Endothelial cell of umbilical vein (primary cell): ENCODE measurements around the gene ALK. TPM values are rescaled to one million over a fixed set of nuclear protein-coding genes. Genes with fewer than 3 reads are reported as not detected.

Experiments used
- BruUV-seq: library from RNA; stranded (reverse); fragments of 400-500 nt; replicated peaks from 2 replicates; lab custom pipeline; 2021; lab: Mats Ljungman, UMichigan
- CTCF ChIA-PET: fragments of 300-600, 350-600 bp; sonication (Branson Sonifier 250); formaldehyde crosslinking; loops from one replicate; lab custom pipeline; 2021; ENCODE audit warnings: antibody characterized with exemption, inconsistent platforms; lab: Charles Lee
- POLR2A ChIA-PET: fragments of 300-600, 350-600 bp; sonication (Branson Sonifier 250); formaldehyde crosslinking; loops from one replicate; lab custom pipeline; 2021; ENCODE audit warnings: antibody characterized with exemption, inconsistent platforms; lab: Charles Lee
- DNase-seq: peaks from one replicate; pipeline ENCODE4 v3.0.0-alpha.2; 2011; ENCODE audit warnings: low read depth, low spot score
- FAIRE-seq: peaks from 2 replicates; lab custom pipeline; 2011; peaks lifted over from hg19 to GRCh38; lab: Jason Lieb, UNC
- H2AFZ ChIP-seq: 2 replicates; pipeline ENCODE4 v1.6.0; 2012; ENCODE audit warnings: low read depth, low read length, control low read depth, inconsistent platforms
- H3K27ac ChIP-seq: 2 replicates; pipeline ENCODE4 v1.5.1; 2011; ENCODE audit warnings: low read depth, mild to moderate bottlenecking, control low read depth, low read length, moderate library complexity; ENCODE audit not compliant: insufficient read depth
- H3K27me3 ChIP-seq, 2 experiments: 2 replicates each; pipeline versions ENCODE4 v1.6.0 to v1.6.1; 2011; ENCODE audit warnings: low read length in 2 of 2, mixed read lengths in 1 of 2; ENCODE audit not compliant: control insufficient read depth in 2 of 2, insufficient read depth in 2 of 2
- H3K36me3 ChIP-seq, 2 experiments: 2 replicates in 1 of 2; 3 replicates in 1 of 2; pipeline ENCODE4 v1.5.1; 2011; ENCODE audit warnings: low read length in 2 of 2, mild to moderate bottlenecking in 1 of 2, moderate library complexity in 1 of 2; ENCODE audit not compliant: control insufficient read depth in 2 of 2, insufficient read depth in 2 of 2; ENCODE audit errors: extremely low read depth in 1 of 2
- H3K4me1 ChIP-seq: 3 replicates; pipeline ENCODE4 v1.5.1; 2011; ENCODE audit warnings: mild to moderate bottlenecking, low read length; ENCODE audit not compliant: control insufficient read depth, insufficient read depth; ENCODE audit errors: extremely low read depth
- H3K4me2 ChIP-seq: 2 replicates; pipeline ENCODE4 v1.6.1; 2011; ENCODE audit warnings: low read length, control low read depth, mixed read lengths; ENCODE audit not compliant: insufficient read depth
- H3K4me3 ChIP-seq, 3 experiments: fragments of 200-600 bp in 1 of 3; sonication (generic), shearing (Covaris generic) in 1 of 3; replicated peaks in 1 of 3; 2 replicates each; pipeline ENCODE4 v1.5.1; 2011 to 2016; ENCODE audit warnings: control low read depth in 3 of 3, low read length in 3 of 3, mild to moderate bottlenecking in 2 of 3, inconsistent platforms in 1 of 3, low read depth in 1 of 3, moderate library complexity in 1 of 3; ENCODE audit not compliant: insufficient read depth in 1 of 3
- H3K79me2 ChIP-seq: 2 replicates; pipeline ENCODE4 v1.6.0; 2012; ENCODE audit warnings: low read length, inconsistent platforms; ENCODE audit not compliant: control insufficient read depth, insufficient read depth
- H3K9ac ChIP-seq: replicated peaks from 2 replicates; pipeline ENCODE3; 2011; ENCODE audit warnings: low read length, control low read depth; ENCODE audit not compliant: insufficient read depth; ENCODE audit errors: extremely low read depth
- H3K9me1 ChIP-seq: replicated peaks from 3 replicates; pipeline ENCODE4 v1.6.0; 2011; ENCODE audit warnings: mild to moderate bottlenecking, low read length; ENCODE audit not compliant: control insufficient read depth, insufficient read depth; ENCODE audit errors: extremely low read depth
- H3K9me3 ChIP-seq: replicated peaks from 2 replicates; pipeline ENCODE4 v1.5.1; 2012; ENCODE audit warnings: low read length, inconsistent platforms; ENCODE audit not compliant: control insufficient read depth, insufficient read depth
- H4K20me1 ChIP-seq: replicated peaks from 2 replicates; pipeline ENCODE3; 2011; ENCODE audit warnings: mild to moderate bottlenecking, low read length; ENCODE audit not compliant: control insufficient read depth, insufficient read depth; ENCODE audit errors: extremely low read depth
- EZH2 ChIP-seq: IDR thresholded peaks from 2 replicates; pipeline ENCODE4 v1.6.1; 2012; ENCODE audit warnings: borderline replicate concordance, low read depth, mild to moderate bottlenecking, moderate library complexity, low read length, inconsistent platforms; ENCODE audit not compliant: severe bottlenecking
- FOS ChIP-seq: IDR thresholded peaks from 2 replicates; pipeline ENCODE4 v1.6.1; 2011; ENCODE audit warnings: mild to moderate bottlenecking, low read length, moderate library complexity, borderline replicate concordance; ENCODE audit not compliant: insufficient read depth
- GATA2 ChIP-seq: IDR thresholded peaks from 2 replicates; pipeline ENCODE4 v1.7.0; 2011; ENCODE audit warnings: low read depth, mild to moderate bottlenecking, moderate library complexity, mixed read lengths, low read length; ENCODE audit not compliant: insufficient read length, insufficient read depth
- JUN ChIP-seq: IDR thresholded peaks from 2 replicates; pipeline ENCODE4 v1.6.1; 2011; ENCODE audit warnings: borderline replicate concordance, low read depth; ENCODE audit not compliant: insufficient read length, insufficient read depth
- MYC ChIP-seq: IDR thresholded peaks from one replicate; pipeline ENCODE4 v1.6.1; 2011; ENCODE audit warnings: mild to moderate bottlenecking, low read depth, low read length
- POLR2A ChIP-seq: IDR thresholded peaks from 2 replicates; pipeline ENCODE4 v1.6.1; 2012; ENCODE audit warnings: low read depth, mild to moderate bottlenecking, control low read depth, low read length
- POLR2AphosphoS5 ChIP-seq: IDR thresholded peaks from 2 replicates; pipeline ENCODE4 v1.6.1; 2012; ENCODE audit warnings: low read depth, mild to moderate bottlenecking, control low read depth, low read length, moderate library complexity; ENCODE audit not compliant: insufficient read depth
- dilution Hi-C: fragments of 300-500 bp; cut with MboI; formaldehyde crosslinking; loops from one replicate; pipeline ENCODE4 v1.15.0; 2019; ENCODE audit warnings: low sequenced_read_pairs; ENCODE audit not compliant: extremely low pct_ligation_motif_present
- intact Hi-C: fragments of 100-400 bp; cut with micrococcal nuclease; formaldehyde crosslinking; loops from one replicate; pipeline ENCODE4 v1.10.0; 2022
- polyA plus RNA-seq, 4 experiments: library from polyadenylated mRNA; depleted of rRNA in 3 of 4; stranded (reverse) in 3 of 4; unstranded in 1 of 4; fragments of >200 nt; gene quantifications; 2 replicates each; pipeline versions ENCODE4 v1.2.1 to v1.2.3, GENCODE V29; 2011 to 2012; ENCODE audit warnings: missing spikeins in 1 of 4
- total RNA-seq: library from RNA; stranded (reverse); gene quantifications from 2 replicates; pipeline ENCODE4 v1.2.3, GENCODE V29; 2021
- TF ChIP-seq, protein P1 (sequence below), 2 donors: IDR thresholded peaks; 1 replicate in 1 of 2; 2 replicates in 1 of 2; pipeline ENCODE4 v1.5.1; 2011; ENCODE audit warnings: low read length in 2 of 2, mild to moderate bottlenecking in 2 of 2, moderate library complexity in 2 of 2, control low read depth in 1 of 2, inconsistent platforms in 1 of 2, low read depth in 1 of 2; ENCODE audit not compliant: insufficient read depth in 1 of 2; ENCODE audit errors: extremely low read depth in 1 of 2
- TF ChIP-seq, protein P2 (sequence below): IDR thresholded peaks from 2 replicates; pipeline ENCODE4 v1.6.1; 2011; ENCODE audit not compliant: insufficient read depth, insufficient read length

Gene ALK
- total and polyA plus RNA-seq, 2 donors (not counting 3 experiments of a cell fraction or from before 2014, with no cell fraction given): not detected

DNA sequence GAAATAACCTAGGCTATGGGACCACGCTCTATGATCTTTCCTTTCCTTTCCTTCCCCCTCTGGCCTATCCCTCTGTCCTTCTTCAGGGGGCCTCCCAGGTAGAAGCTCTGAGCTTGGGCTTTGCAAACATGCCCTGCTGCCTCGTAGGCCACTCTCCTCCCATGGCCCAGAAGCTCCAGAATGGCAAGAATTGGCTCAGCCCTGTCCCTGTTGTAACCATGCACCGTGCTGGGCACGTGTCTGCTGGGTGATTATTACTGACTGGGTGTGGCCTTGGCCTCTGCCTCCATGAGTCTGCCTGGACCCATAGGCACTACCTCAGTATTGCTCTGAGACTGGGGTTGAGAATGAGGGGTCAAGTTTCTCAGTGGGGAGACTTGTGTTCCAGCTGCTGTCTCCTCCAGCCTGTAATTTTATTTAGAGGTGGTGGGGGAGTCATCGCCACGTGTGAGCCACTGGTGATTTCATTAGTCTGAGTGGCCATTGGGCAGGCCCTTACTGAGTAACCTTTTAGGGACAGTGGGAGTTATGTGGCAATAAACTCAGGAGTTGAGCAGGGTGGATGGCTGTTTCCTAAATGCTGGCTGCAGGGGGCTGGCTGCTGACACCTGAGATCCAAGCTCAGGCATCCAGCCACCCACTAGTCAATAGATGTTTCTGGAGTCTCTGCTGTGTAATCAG lies 648.2 kb downstream of the ALK start:
- Histone ChIP-seq H3K79me2 (no peaks in the 10 kb centered on the region), H3K4me1 (peaks cover 5% of the 10 kb centered on the region), H3K9me3 (no peaks in the 10 kb centered on the region), H3K9ac (no peak overlapping the region), H3K9me1 (no peaks in the 10 kb centered on the region), H3K4me2 (no peak overlapping the region), H3K4me3 (no peak overlapping the region), H2AFZ (no peak overlapping the region), H3K27me3 (no peaks in the 10 kb centered on the region), H4K20me1 (no peaks in the 10 kb centered on the region), H3K27ac (no peak overlapping the region), H3K36me3 (no peaks in the 10 kb centered on the region)
- dilution Hi-C loops: no loop called here
- ChIA-PET POLR2A (no interaction called here), CTCF (interaction anchor here (1.3 to 1.9 kb wide), 2 partner anchors 35 to 36 kb away, joined by 4 to 6 read pairs; no protein-coding TSS in a partner anchor)
- FAIRE-seq: no peak
- TF ChIP-seq FOS (no peak), MYC (no peak), GATA2 (no peak), JUN (no peak), POLR2A (no peak), POLR2AphosphoS5 (no peak), EZH2 (no peak)
- TF ChIP-seq, protein P1, sequence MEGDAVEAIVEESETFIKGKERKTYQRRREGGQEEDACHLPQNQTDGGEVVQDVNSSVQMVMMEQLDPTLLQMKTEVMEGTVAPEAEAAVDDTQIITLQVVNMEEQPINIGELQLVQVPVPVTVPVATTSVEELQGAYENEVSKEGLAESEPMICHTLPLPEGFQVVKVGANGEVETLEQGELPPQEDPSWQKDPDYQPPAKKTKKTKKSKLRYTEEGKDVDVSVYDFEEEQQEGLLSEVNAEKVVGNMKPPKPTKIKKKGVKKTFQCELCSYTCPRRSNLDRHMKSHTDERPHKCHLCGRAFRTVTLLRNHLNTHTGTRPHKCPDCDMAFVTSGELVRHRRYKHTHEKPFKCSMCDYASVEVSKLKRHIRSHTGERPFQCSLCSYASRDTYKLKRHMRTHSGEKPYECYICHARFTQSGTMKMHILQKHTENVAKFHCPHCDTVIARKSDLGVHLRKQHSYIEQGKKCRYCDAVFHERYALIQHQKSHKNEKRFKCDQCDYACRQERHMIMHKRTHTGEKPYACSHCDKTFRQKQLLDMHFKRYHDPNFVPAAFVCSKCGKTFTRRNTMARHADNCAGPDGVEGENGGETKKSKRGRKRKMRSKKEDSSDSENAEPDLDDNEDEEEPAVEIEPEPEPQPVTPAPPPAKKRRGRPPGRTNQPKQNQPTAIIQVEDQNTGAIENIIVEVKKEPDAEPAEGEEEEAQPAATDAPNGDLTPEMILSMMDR (IDR thresholded peaks at IDR 0.05; ENCODE audit: extremely low read depth in 1 of 2, insufficient read depth in 1 of 2, low read depth in 1 of 2, low read length in 2 of 2): no peak
- TF ChIP-seq, protein P2, sequence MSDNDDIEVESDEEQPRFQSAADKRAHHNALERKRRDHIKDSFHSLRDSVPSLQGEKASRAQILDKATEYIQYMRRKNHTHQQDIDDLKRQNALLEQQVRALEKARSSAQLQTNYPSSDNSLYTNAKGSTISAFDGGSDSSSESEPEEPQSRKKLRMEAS: no peak
- DNase-seq: no peak
- BruUV-seq: no TSS peak
- intact Hi-C loops: no loop called here
